HFF-Myc (cell line): Measurements from ENCODE around the gene FBXL17.
A peak's percentile ranks its signal among the peaks of the same experiment; 100 is the strongest.

Source experiments
- DNase-seq: peaks from one replicate; pipeline ENCODE4 v3.0.0-alpha.2; 2011; ENCODE audit warnings: low read depth; ENCODE audit errors: extremely low read depth
- H3K4me3 ChIP-seq: replicated peaks from 2 replicates; pipeline ENCODE4 v1.5.1; 2011; ENCODE audit warnings: low read depth, mild to moderate bottlenecking, control low read depth, low read length
- CTCF ChIP-seq: IDR thresholded peaks from 2 replicates; pipeline ENCODE4 v1.5.1; 2012; ENCODE audit warnings: mild to moderate bottlenecking, low read depth, low read length, control low read depth; ENCODE audit errors: missing control alignments

Gene FBXL17

DNA sequence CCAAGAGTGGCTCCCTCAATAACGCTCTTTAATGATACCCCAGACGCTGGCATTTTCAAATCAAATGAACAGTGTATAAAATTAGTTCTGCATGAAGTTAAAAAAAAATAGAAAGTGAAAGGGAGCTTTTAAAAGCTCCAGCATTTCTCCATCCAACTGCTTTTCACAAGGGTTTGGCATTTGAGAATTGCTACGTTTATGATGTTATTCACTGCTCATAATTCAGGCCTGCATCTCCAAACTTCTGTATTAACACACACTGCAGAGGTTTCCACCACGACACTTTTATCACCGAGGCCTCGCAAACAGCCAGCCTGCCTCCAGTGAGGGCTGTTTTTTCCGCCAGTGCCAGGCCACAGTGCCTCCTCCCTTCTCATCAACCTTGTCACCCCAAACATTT, 505.6 kb downstream of the FBXL17 start:
- DNase-seq = no peak
- no peak overlapping the region for H3K4me3 ChIP-seq
- no peak for TF ChIP-seq CTCF

GRCh38 chr5:107875833-107876232, 506.1 kb downstream of the FBXL17 start:
- DNase-seq = no peak
- no peak overlapping the region for H3K4me3 ChIP-seq
- no peak for TF ChIP-seq CTCF

DNA sequence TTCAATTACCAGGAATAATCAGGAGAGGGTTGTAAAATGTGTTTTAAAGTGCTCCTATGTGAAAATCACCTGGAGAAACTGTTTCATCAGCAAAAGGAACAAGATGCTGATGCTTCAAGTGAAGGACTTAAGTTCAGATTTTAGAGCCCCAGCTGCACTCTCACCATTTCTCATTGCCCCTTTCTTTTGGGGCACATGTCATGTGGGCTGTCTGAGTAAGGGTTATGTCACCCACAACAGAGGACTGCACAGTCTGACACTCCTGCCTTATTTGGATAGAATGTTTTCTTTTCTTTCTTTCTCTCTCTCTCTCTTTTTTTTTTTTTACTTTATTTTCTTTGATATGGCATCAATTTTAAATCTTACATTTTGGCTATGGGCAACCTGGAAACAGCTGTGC, 507.1 kb downstream of the FBXL17 start:
- no peak for TF ChIP-seq CTCF
- no peak for DNase-seq
- no peak overlapping the region for H3K4me3 ChIP-seq

DNA sequence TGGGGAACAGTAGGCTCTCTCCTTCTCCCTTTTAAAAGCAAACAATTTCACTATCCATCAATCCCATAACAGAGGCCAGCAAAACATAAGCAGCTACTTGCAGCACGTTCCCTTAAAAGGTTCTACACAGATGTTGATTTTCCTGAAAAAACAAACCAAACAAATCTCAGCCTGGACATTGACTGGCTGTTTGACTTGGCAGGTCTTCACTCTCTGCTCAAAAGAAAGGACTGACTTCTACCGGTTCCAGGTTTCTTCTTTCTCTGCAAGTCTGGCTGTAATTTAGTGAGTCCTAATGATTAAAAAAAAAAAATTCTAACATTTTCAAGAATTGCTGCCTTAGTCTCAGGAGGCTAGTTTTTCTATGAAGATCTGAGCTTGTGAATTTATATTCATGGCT, 508.0 kb downstream of the FBXL17 start:
- no peak for DNase-seq
- H3K4me3 ChIP-seq = no peak overlapping the region
- TF ChIP-seq CTCF = no peak

GRCh38 chr5:107871023-107871422, 510.9 kb downstream of the FBXL17 start:
- no peak for DNase-seq
- H3K4me3 ChIP-seq = no peak overlapping the region
- TF ChIP-seq CTCF = no peak

- no peak for TF ChIP-seq CTCF
- no peak overlapping the region for H3K4me3 ChIP-seq
- DNase-seq = peak; percentile 32
These were observed 512.3 kb downstream of the FBXL17 start for GRCh38 chr5:107869438-107870115.

DNA sequence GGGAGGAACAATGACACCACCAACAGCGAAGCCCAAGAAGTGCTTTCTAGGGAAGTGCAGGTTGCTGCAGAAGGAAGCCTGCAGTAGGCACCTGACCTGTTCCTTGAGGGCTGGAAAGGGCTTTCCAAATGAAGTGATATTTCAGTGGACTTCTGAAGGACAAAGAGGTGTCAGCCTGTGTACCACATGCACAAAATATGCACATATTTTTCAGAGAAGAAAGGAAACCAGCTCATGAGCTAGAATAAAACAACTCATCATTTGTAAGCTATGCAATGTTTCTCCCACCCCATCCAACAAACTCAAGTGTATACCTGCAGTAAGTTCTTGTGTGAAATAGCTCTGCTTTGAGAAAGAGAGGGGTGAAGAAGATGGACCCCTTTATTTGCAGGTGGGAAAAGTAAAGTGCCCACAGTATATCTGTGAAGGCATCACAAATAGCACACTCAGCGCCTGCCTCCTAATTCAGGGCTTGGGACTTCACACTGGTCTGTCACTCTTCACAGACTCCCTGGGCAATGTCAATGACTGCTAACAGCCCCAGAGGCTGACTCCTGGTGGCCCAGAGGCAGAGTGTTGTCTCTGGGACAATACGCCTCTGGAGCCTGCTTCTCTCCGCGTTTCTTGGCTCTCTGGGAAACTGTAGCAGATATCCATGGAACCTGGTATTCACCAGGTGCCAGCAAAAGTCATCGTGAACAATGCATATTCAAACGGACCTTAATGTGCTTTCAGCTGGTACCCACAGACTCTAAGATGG, 513.1 kb downstream of the FBXL17 start:
- no peak for TF ChIP-seq CTCF
- no peak for DNase-seq
- no peak overlapping the region for H3K4me3 ChIP-seq
